ENCODE measurements around the gene PPP2R5E.
A peak's percentile ranks its signal among the peaks of the same experiment; 100 is the strongest.
"Not testable (repeated sequence)": the region's sequence is repeated elsewhere in the genome, so short reads cannot be mapped to it uniquely, and the experiment has no call there.

PPP2R5E gene

GRCh38 chr14:63522511-63522910, 20.7 kb downstream of the PPP2R5E start:
- not testable (repeated sequence) for DNase-seq (ENCODE audit: low spot score)

GRCh38 chr14:63517354-63517753, 25.8 kb downstream of the PPP2R5E start:
- no peak for DNase-seq (ENCODE audit: low spot score)

GRCh38 chr14:63515240-63515639, 27.9 kb downstream of the PPP2R5E start:
- no peak for DNase-seq (ENCODE audit: low spot score)

- DNase-seq (ENCODE audit: low spot score): no peak
Measured at GRCh38 chr14:63513756-63514155, 29.4 kb downstream of the PPP2R5E start.

- DNase-seq (ENCODE audit: low spot score): no peak
Measured at GRCh38 chr14:63512861-63513260, 30.3 kb downstream of the PPP2R5E start.

GRCh38 chr14:63510538-63510937, 32.6 kb downstream of the PPP2R5E start:
- no peak for DNase-seq (ENCODE audit: low spot score)

GRCh38 chr14:63508033-63508432, 35.1 kb downstream of the PPP2R5E start:
- no peak for DNase-seq (ENCODE audit: low spot score)

GRCh38 chr14:63504648-63505047, 38.5 kb downstream of the PPP2R5E start:
- no peak for DNase-seq (ENCODE audit: low spot score)

- no peak for DNase-seq (ENCODE audit: low spot score)
Measured at GRCh38 chr14:63501429-63501828, 41.7 kb downstream of the PPP2R5E start.

- DNase-seq (ENCODE audit: low spot score): no peak
Measured at GRCh38 chr14:63499701-63500250, 43.4 kb downstream of the PPP2R5E start.

- DNase-seq (ENCODE audit: low spot score): no peak
Measured at GRCh38 chr14:63496837-63497400, 46.3 kb downstream of the PPP2R5E start.

- DNase-seq (ENCODE audit: low spot score): peak; percentile 52
Measured at GRCh38 chr14:63493246-63493645, 49.9 kb downstream of the PPP2R5E start.

- DNase-seq (ENCODE audit: low spot score): no peak
Measured at GRCh38 chr14:63492391-63492790, 50.8 kb downstream of the PPP2R5E start.

- DNase-seq (ENCODE audit: low spot score): no peak
Measured at GRCh38 chr14:63487724-63488123, 55.5 kb downstream of the PPP2R5E start.

- DNase-seq (ENCODE audit: low spot score): no peak
Measured at GRCh38 chr14:63486738-63487137, 56.4 kb downstream of the PPP2R5E start.

GRCh38 chr14:63483315-63483714, 59.9 kb downstream of the PPP2R5E start:
- no peak for DNase-seq (ENCODE audit: low spot score)

- no peak for DNase-seq (ENCODE audit: low spot score)
Measured at GRCh38 chr14:63480599-63480998, 62.6 kb downstream of the PPP2R5E start.

- no peak for DNase-seq (ENCODE audit: low spot score)
Measured at GRCh38 chr14:63478437-63478852, 64.7 kb downstream of the PPP2R5E start.

- no peak for DNase-seq (ENCODE audit: low spot score)
Measured at GRCh38 chr14:63478010-63478409, 65.2 kb downstream of the PPP2R5E start.

- no peak for DNase-seq (ENCODE audit: low spot score)
Measured at GRCh38 chr14:63477556-63477955, 65.6 kb downstream of the PPP2R5E start.

GRCh38 chr14:63475761-63476160, 67.4 kb downstream of the PPP2R5E start:
- DNase-seq (ENCODE audit: low spot score): no peak

GRCh38 chr14:63474844-63475243, 68.3 kb downstream of the PPP2R5E start:
- no peak for DNase-seq (ENCODE audit: low spot score)

- no peak for DNase-seq (ENCODE audit: low spot score)
Measured at GRCh38 chr14:63474111-63474510, 69.1 kb downstream of the PPP2R5E start.

All from ecto neural progenitor cell (in vitro differentiated cells).